SK-N-SH (cell line): ENCODE data around the gene MCM10.

ENCODE experiments used
- CTCF ChIP-seq: fragments of 200-600 bp; sonication (generic); IDR thresholded peaks from 2 replicates; pipeline ENCODE4 v1.6.1; 2017; ENCODE audit warnings: antibody characterized with exemption, mild to moderate bottlenecking, moderate library complexity
- MXI1 ChIP-seq: IDR thresholded peaks from 2 replicates; pipeline ENCODE4 v1.6.1; 2012; ENCODE audit warnings: mild to moderate bottlenecking, low read depth, low read length, improper control_type of control experiment
- RAD21 ChIP-seq: IDR thresholded peaks from 2 replicates; pipeline ENCODE4 v1.6.1; 2012; ENCODE audit warnings: mild to moderate bottlenecking, low read length
- REST ChIP-seq: IDR thresholded peaks from 2 replicates; pipeline ENCODE4 v1.6.1; 2012; ENCODE audit warnings: mild to moderate bottlenecking, low read depth, low read length, moderate library complexity

GRCh38 chr10:13140627-13141190 lies 20.6 kb upstream of the MCM10 start:
- TF ChIP-seq MXI1 (no peak), REST (no peak), RAD21 (no peak), CTCF (no peak)
